Upper lobe of left lung (tissue), 4 donors: Measurements from ENCODE around the gene SIGLEC12.

Experiments used
- EP300 ChIP-seq, 4 donors: sonication (generic); formaldehyde crosslinking; IDR thresholded peaks; one replicate each; pipeline ENCODE4 v1.5.1; 2017; ENCODE audit warnings: antibody characterized with exemption in 4 of 4, control low read depth in 2 of 4
- POLR2A ChIP-seq, 4 donors: fragments of 450-650 bp; IDR thresholded peaks; one replicate each; pipeline ENCODE4 v1.5.1; 2016 to 2017; ENCODE audit warnings: antibody characterized with exemption in 4 of 4, mild to moderate bottlenecking in 2 of 4
- POLR2AphosphoS5 ChIP-seq, 2 donors: sonication (generic); formaldehyde crosslinking; IDR thresholded peaks; one replicate each; pipeline ENCODE4 v1.5.1; 2017; ENCODE audit warnings: antibody characterized with exemption in 2 of 2
- TF ChIP-seq, protein P1 (sequence below), 6 experiments: fragments of 450-650 bp in 4 of 6; fragments of 200-600 bp in 2 of 6; sonication (generic) in 2 of 6; IDR thresholded peaks; one replicate each; pipeline ENCODE4 v1.5.1; 2016 to 2019; ENCODE audit warnings: antibody characterized with exemption in 6 of 6

DNA sequence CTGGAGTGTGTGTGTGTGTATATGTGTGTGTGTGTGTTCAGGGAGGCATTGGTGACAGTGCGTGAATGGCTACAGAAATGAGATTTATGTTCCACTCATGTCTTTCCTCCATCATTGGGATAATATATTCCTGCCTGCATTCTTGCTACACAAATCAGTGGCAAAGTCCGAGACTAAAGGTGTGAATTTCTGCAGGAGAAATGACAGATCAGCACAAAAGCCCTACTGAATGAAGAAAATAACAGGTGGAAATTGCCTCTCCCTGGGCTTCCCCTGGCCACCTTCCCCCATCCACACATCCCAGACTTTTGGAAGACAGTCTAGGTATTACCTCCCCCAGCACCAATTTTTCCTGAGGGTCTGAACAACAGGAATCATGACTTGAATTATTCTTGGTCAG lies 19.8 kb upstream of the SIGLEC12 start:
- TF ChIP-seq, protein P1, sequence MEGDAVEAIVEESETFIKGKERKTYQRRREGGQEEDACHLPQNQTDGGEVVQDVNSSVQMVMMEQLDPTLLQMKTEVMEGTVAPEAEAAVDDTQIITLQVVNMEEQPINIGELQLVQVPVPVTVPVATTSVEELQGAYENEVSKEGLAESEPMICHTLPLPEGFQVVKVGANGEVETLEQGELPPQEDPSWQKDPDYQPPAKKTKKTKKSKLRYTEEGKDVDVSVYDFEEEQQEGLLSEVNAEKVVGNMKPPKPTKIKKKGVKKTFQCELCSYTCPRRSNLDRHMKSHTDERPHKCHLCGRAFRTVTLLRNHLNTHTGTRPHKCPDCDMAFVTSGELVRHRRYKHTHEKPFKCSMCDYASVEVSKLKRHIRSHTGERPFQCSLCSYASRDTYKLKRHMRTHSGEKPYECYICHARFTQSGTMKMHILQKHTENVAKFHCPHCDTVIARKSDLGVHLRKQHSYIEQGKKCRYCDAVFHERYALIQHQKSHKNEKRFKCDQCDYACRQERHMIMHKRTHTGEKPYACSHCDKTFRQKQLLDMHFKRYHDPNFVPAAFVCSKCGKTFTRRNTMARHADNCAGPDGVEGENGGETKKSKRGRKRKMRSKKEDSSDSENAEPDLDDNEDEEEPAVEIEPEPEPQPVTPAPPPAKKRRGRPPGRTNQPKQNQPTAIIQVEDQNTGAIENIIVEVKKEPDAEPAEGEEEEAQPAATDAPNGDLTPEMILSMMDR (IDR thresholded peaks at IDR 0.05) = no peak
- TF ChIP-seq EP300 (IDR thresholded peaks at IDR 0.05) (no peak), POLR2A (IDR thresholded peaks at IDR 0.05) (no peak), POLR2AphosphoS5 (IDR thresholded peaks at IDR 0.05) (no peak)
